Nephron progenitor cell (in vitro differentiated cells): ENCODE results near the gene HOXA2.

Source experiments
- DNase-seq: peaks from one replicate; pipeline ENCODE4 v3.0.0; 2021
- H3K27ac Mint-ChIP-seq: 2 replicates; pipeline ENCODE4 v1.8.0; 2021; ENCODE audit warnings: mild to moderate bottlenecking, moderate library complexity, mixed read lengths
- H3K27me3 Mint-ChIP-seq: 2 replicates; pipeline ENCODE4 v1.8.0; 2021; ENCODE audit warnings: mild to moderate bottlenecking, low read depth, mixed read lengths; ENCODE audit not compliant: poor library complexity
- H3K36me3 Mint-ChIP-seq: 2 replicates; pipeline ENCODE4 v1.8.0; 2021; ENCODE audit warnings: low read depth, mixed read lengths
- H3K4me1 Mint-ChIP-seq: 2 replicates; pipeline ENCODE4 v1.8.0; 2021; ENCODE audit warnings: mixed read lengths
- H3K4me3 Mint-ChIP-seq: 2 replicates; pipeline ENCODE4 v1.8.0; 2021; ENCODE audit warnings: mild to moderate bottlenecking, moderate library complexity, mixed read lengths
- H3K9me3 Mint-ChIP-seq: 2 replicates; pipeline ENCODE4 v1.8.0; 2021; ENCODE audit warnings: mild to moderate bottlenecking, moderate library complexity, mixed read lengths
- CTCF ChIP-seq: fragments of 200-600 bp; sonication (generic); IDR thresholded peaks from 2 replicates; pipeline ENCODE4 v1.5.0; 2021; ENCODE audit warnings: antibody characterized with exemption

The HOXA2 gene

GRCh38 chr7:27093184-27093895 is 9.1 kb downstream of the HOXA2 start:
- TF ChIP-seq CTCF, result no peak
- peaks cover 5% of the 10 kb centered on the region for H3K9me3 Mint-ChIP-seq
- peak overlapping the region; percentile 99 for H3K4me3 Mint-ChIP-seq
- no peak for DNase-seq
- H3K27ac Mint-ChIP-seq, result peak overlapping the region; percentile 98
- peaks cover 31% of the 10 kb centered on the region for H3K36me3 Mint-ChIP-seq
- peaks cover 3% of the 10 kb centered on the region for H3K27me3 Mint-ChIP-seq
- H3K4me1 Mint-ChIP-seq, result peaks cover 58% of the 10 kb centered on the region

- TF ChIP-seq CTCF, result no peak
Observed at GRCh38 chr7:27092819-27093110, 9.7 kb downstream of the HOXA2 start.

GRCh38 chr7:27091941-27092818 is 10.3 kb downstream of the HOXA2 start:
- H3K27ac Mint-ChIP-seq, result peak overlapping the region; percentile 98
- H3K9me3 Mint-ChIP-seq, result peaks cover 11% of the 10 kb centered on the region
- peaks cover 67% of the 10 kb centered on the region for H3K4me1 Mint-ChIP-seq
- H3K36me3 Mint-ChIP-seq, result peaks cover 25% of the 10 kb centered on the region
- H3K27me3 Mint-ChIP-seq, result peaks cover 6% of the 10 kb centered on the region
- TF ChIP-seq CTCF, result no peak
- peak overlapping the region; percentile 99 for H3K4me3 Mint-ChIP-seq
- peak; percentile 40 for DNase-seq

More at GRCh38 chr7:27092819-27093110, 9.7 kb downstream of the HOXA2 start:
- Mint-ChIP-seq H3K36me3 (peaks cover 25% of the 10 kb centered on the region), H3K9me3 (peaks cover 5% of the 10 kb centered on the region), H3K27me3 (peaks cover 6% of the 10 kb centered on the region), H3K4me3 (peak overlapping the region; percentile 99), H3K27ac (peak overlapping the region; percentile 98), H3K4me1 (peaks cover 62% of the 10 kb centered on the region)
- no peak for DNase-seq

- no peak for DNase-seq
- no peak for TF ChIP-seq CTCF
- Mint-ChIP-seq H3K27me3 (peaks cover 6% of the 10 kb centered on the region), H3K4me1 (peaks cover 69% of the 10 kb centered on the region), H3K36me3 (peaks cover 24% of the 10 kb centered on the region), H3K27ac (peak overlapping the region; percentile 98), H3K9me3 (peaks cover 12% of the 10 kb centered on the region), H3K4me3 (peak overlapping the region; percentile 99)
Observed at GRCh38 chr7:27091105-27091504, 11.4 kb downstream of the HOXA2 start.

- Mint-ChIP-seq H3K4me1 (peaks cover 65% of the 10 kb centered on the region), H3K4me3 (peak overlapping the region; percentile 70), H3K36me3 (peaks cover 9% of the 10 kb centered on the region), H3K27ac (no peak overlapping the region), H3K27me3 (peaks cover 3% of the 10 kb centered on the region), H3K9me3 (peaks cover 12% of the 10 kb centered on the region)
- DNase-seq, result no peak
- TF ChIP-seq CTCF, result no peak
Observed at GRCh38 chr7:27088002-27088922, 14.2 kb downstream of the HOXA2 start.
